A204.1 (cell line): Measurements from ENCODE around the gene SLC25A29.
"Not testable (repeated sequence)": the region's sequence is repeated elsewhere in the genome, so short reads cannot be mapped to it uniquely, and the experiment has no call there.

Experiments
- FAIRE-seq: peaks from 2 replicates; lab custom pipeline; 2012; peaks lifted over from hg19 to GRCh38; lab: Jason Lieb, UNC

The SLC25A29 gene

GRCh38 chr14:100306101-100306997 is at the start of gene SLC25A29:
Gene SLC25A29 (minus strand): TSS chr14:100306444. CDS start chr14:100306232, 212 bp downstream.
- no peak for FAIRE-seq

- FAIRE-seq: no peak
These were observed 44.7 kb upstream of the SLC25A29 start for GRCh38 chr14:100350986-100351385.

DNA sequence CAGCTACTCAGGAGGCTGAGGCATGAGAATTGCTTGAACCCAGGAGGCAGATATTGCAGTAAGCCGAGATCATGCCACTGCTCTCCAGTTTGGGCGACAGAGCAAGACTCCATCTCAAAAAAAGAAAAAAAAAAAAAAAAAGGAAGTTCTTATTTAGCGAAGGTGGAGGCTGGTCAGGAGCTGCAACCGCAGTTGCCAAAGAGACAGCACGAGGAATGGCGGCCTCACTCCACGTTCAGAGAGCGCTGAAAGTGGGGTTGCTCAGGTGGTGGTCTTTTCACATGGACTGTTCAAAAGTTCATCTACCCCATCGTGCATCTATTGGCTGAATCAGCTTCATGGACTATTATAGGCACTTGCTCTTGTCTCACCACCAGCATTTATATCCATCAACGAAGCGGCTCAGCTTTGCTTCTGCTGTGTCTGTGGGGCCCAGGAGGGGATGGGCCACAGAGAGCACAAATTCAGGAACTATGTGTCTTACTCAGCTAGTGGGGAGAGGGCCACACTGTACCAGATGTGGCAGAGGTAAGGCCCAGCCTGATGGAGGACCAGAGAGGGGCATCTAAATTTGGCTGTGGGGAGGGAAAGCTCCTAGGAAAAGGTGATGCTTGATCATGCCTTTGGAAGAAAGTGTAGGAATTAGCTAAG is 44.2 kb upstream of the SLC25A29 start:
- FAIRE-seq: no peak

- no peak for FAIRE-seq
These were observed 42.8 kb upstream of the SLC25A29 start for GRCh38 chr14:100348784-100349685.

GRCh38 chr14:100348253-100348729 is 42.0 kb upstream of the SLC25A29 start:
- FAIRE-seq: no peak

- FAIRE-seq: no peak
These were observed 40.3 kb upstream of the SLC25A29 start for GRCh38 chr14:100346306-100347091.

- FAIRE-seq: no peak
These were observed 39.5 kb upstream of the SLC25A29 start for GRCh38 chr14:100345711-100346110.

DNA sequence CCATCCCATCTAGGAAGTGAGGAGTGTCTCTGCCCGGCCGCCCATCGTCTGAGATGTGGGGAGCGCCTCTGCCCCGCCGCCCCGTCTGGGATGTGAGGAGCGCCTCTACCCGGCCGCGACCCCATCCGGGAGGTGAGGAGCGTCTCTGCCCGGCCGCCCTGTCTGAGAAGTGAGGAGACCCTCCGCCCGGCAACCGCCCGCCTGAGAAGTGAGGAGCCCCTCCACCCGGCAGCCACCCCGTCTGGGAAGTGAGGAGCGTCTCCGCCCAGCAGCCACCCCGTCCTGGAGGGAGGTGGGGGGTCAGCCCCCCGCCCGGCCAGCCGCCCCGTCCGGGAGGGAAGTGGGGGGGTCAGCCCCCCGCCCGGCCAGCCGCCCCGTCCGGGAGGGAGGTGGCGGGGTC is 38.4 kb upstream of the SLC25A29 start:
- FAIRE-seq: not testable (repeated sequence)

GRCh38 chr14:100342826-100343225 is 36.6 kb upstream of the SLC25A29 start:
- not testable (repeated sequence) for FAIRE-seq

DNA sequence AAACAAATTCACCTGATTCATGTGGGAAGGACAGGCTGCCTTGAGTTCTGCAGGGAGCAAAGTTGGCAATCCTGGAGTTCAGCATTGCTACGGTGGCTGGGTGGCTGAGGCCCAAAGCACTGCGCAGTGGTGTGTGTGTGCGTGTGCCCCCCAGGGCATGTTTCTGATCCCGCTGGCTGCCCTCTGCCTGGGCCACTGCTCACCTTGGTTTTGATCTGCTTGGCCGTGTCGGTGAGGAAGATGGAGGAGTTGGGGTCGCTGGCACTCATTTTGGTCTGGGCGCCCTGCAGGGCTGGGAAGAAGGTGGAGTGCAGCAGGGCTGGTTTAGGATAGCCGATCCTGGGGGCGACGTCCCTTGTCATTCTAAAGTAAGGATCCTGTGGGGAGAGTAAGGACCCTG is 36.0 kb upstream of the SLC25A29 start:
- no peak for FAIRE-seq

- FAIRE-seq: no peak
These were observed 35.2 kb upstream of the SLC25A29 start for GRCh38 chr14:100341301-100342031.

GRCh38 chr14:100340423-100340813 is 34.2 kb upstream of the SLC25A29 start:
- FAIRE-seq: no peak

DNA sequence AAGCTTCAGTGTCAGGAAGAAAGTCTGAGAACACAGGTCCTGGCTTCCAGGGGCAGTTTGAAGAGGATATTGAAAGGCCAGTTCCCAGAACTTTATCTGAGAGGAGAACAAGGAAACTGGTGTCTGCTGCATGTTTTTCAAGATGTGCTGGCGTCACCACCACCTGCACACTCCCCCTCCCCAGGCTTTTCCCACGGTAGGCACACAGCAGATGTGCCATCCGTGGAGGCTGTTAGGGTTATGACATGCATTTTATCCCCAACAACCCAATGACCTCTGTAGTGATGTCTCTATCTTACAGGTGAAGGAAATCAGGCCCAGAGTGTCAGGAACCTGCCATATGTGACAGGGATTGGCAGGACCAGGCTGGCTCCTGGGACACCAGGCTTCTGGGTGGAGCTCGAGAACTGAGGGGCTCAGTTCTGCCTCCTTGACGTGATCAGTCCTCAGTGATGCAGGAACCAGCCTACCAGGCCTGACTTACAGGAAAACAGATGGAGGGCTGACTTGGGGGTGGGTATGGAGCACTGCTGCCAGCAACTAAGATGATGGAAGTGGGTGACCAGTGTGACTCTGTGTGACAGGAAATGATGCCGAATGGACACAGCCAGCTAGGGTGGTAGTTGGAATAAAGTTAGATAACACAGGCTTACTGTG is 33.6 kb upstream of the SLC25A29 start:
- FAIRE-seq: no peak

- FAIRE-seq: no peak
These were observed 30.6 kb upstream of the SLC25A29 start for GRCh38 chr14:100336618-100337530.

DNA sequence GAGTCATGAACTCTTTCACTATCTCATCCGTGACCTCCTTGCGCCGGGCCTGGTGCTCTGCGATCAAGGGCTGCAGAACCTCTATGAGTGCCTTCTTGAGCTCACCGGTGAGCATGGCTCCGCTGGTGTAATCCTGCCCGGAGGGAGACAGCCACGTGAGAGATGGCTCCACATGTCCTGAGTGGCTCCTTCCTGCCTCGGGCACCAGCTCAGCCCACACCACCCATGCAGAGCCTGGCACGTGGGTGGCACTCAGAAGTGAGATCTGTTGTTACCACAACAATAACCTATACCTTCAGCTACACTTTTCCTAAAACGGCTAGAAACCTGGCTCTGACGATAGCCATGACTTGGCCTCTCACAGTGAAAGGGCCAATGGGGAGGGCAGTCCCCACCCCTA is 28.7 kb upstream of the SLC25A29 start:
- no peak for FAIRE-seq

DNA sequence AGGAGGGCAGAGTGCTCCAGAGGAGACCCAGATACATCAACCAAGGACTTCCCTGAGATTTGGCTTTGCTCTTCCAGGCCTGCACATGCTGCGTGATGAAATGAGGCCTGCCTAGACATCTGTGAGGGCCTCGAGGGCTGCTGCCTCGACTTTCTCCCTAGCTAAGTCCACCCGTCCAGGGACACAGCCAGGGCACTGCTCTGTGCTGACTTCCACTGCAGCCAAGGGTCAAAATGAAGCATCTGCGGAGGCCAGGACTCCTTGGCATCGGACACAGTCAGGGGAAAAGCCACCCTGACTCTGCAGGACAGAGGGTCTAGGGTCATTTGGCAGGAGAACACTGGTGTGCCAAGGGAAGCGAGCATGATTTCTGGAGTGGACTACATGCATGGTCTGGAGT is 27.6 kb upstream of the SLC25A29 start:
- no peak for FAIRE-seq

GRCh38 chr14:100333311-100333710 is 27.1 kb upstream of the SLC25A29 start:
- FAIRE-seq: no peak

DNA sequence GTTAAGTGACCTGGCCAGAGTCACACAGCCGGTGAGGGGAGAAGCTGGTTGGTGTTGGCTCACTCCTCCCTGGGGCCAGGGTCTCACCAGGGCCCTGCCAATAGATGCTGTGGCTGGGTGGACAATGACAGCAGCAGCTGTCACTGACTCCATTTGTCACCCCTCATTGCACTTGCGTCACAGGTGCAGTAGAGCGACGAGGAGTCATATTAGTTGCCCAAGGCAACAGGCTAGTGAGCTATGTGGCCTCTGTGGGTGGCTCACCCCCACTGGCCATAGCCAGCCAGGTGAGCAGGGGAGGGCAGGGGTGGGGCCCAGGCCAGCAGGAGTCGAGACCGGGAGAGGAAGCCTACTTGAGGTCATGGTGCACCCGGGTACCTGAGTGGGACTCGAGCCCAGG is 26.6 kb upstream of the SLC25A29 start:
- no peak for FAIRE-seq

DNA sequence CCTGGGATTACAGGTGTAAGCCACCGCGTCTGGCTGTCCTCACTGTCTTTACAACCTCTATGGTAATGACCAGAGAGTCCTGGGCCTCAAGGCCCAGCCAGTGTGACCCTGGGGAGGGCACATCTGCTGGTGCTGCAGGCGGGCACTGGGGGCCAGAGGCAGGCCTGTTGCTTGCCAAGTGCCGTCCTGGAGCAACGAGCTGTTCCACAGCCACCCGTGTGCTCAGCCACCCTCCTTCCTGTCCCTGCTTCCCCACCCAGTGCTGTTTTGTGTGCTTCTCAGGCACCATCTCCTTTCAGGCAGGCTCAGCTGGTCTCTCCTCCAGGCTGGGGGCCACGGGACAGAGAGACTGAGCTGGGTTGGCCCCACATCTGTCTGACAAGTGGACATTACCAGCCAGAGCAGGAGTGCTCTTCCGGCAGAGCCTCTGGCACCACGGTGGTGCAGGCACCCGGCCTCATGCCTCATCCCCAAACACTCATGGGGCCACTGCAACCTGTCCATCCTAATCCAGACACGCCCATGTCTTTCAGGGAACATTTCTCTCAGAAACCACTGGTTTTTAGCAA is 25.9 kb upstream of the SLC25A29 start:
- FAIRE-seq: no peak
